Measurements from ENCODE around the gene RCAN2.

RCAN2 gene

GRCh38 chr6:46320505-46320904 is 170.7 kb downstream of the RCAN2 start:
- Histone ChIP-seq H3K27me3 (ENCODE audit: control insufficient read depth in 1 of 2, insufficient read depth in 2 of 2, low read length in 2 of 2) (no peaks in the 10 kb centered on the region), H3K27ac (ENCODE audit: low read length) (no peak overlapping the region), H3K4me3 (ENCODE audit: low read length in 2 of 2) (no peak overlapping the region), H3K9ac (ENCODE audit: low read length in 2 of 2) (no peak overlapping the region), H3K4me1 (ENCODE audit: control insufficient read depth, insufficient read depth, low read length) (peaks cover 5% of the 10 kb centered on the region), H3K9me3 (ENCODE audit: control insufficient read depth in 2 of 2, low read length in 2 of 2) (no peaks in the 10 kb centered on the region), H3K36me3 (ENCODE audit: control insufficient read depth in 2 of 2, insufficient read depth in 2 of 2, low read length in 2 of 2) (no peaks in the 10 kb centered on the region)

GRCh38 chr6:46315589-46315988 is 175.7 kb downstream of the RCAN2 start:
- Histone ChIP-seq H3K9me3 (ENCODE audit: control insufficient read depth in 2 of 2, low read length in 2 of 2) (no peaks in the 10 kb centered on the region), H3K27me3 (ENCODE audit: control insufficient read depth in 1 of 2, insufficient read depth in 2 of 2, low read length in 2 of 2) (no peaks in the 10 kb centered on the region), H3K36me3 (ENCODE audit: control insufficient read depth in 2 of 2, insufficient read depth in 2 of 2, low read length in 2 of 2) (no peaks in the 10 kb centered on the region), H3K9ac (ENCODE audit: low read length in 2 of 2) (no peak overlapping the region), H3K4me3 (ENCODE audit: low read length in 2 of 2) (no peak overlapping the region), H3K4me1 (ENCODE audit: control insufficient read depth, insufficient read depth, low read length) (no peaks in the 10 kb centered on the region), H3K27ac (ENCODE audit: low read length) (no peak overlapping the region)

GRCh38 chr6:46312654-46313053 is 178.6 kb downstream of the RCAN2 start:
- Histone ChIP-seq H3K36me3 (ENCODE audit: control insufficient read depth in 2 of 2, insufficient read depth in 2 of 2, low read length in 2 of 2) (no peaks in the 10 kb centered on the region), H3K9me3 (ENCODE audit: control insufficient read depth in 2 of 2, low read length in 2 of 2) (no peaks in the 10 kb centered on the region), H3K4me3 (ENCODE audit: low read length in 2 of 2) (no peak overlapping the region), H3K27ac (ENCODE audit: low read length) (no peak overlapping the region), H3K4me1 (ENCODE audit: control insufficient read depth, insufficient read depth, low read length) (no peaks in the 10 kb centered on the region), H3K27me3 (ENCODE audit: control insufficient read depth in 1 of 2, insufficient read depth in 2 of 2, low read length in 2 of 2) (no peaks in the 10 kb centered on the region), H3K9ac (ENCODE audit: low read length in 2 of 2) (no peak overlapping the region)

- no peaks in the 10 kb centered on the region for H3K4me1 ChIP-seq (ENCODE audit: control insufficient read depth, insufficient read depth, low read length)
- no peaks in the 10 kb centered on the region for H3K36me3 ChIP-seq (ENCODE audit: control insufficient read depth in 2 of 2, insufficient read depth in 2 of 2, low read length in 2 of 2)
- no peaks in the 10 kb centered on the region for H3K9me3 ChIP-seq (ENCODE audit: control insufficient read depth in 2 of 2, low read length in 2 of 2)
- no peaks in the 10 kb centered on the region for H3K27me3 ChIP-seq (ENCODE audit: control insufficient read depth in 1 of 2, insufficient read depth in 2 of 2, low read length in 2 of 2)
- no peak overlapping the region for H3K27ac ChIP-seq (ENCODE audit: low read length)
- no peak overlapping the region for H3K9ac ChIP-seq (ENCODE audit: low read length in 2 of 2)
- no peak overlapping the region for H3K4me3 ChIP-seq (ENCODE audit: low read length in 2 of 2)
These were observed 181.1 kb downstream of the RCAN2 start for GRCh38 chr6:46310196-46310595.

GRCh38 chr6:46306431-46306830 is 184.8 kb downstream of the RCAN2 start:
- no peaks in the 10 kb centered on the region for H3K9me3 ChIP-seq (ENCODE audit: control insufficient read depth in 2 of 2, low read length in 2 of 2)

GRCh38 chr6:46305833-46306232 is 185.4 kb downstream of the RCAN2 start:
- Histone ChIP-seq H3K4me1 (ENCODE audit: control insufficient read depth, insufficient read depth, low read length) (no peaks in the 10 kb centered on the region), H3K27me3 (ENCODE audit: control insufficient read depth in 1 of 2, insufficient read depth in 2 of 2, low read length in 2 of 2) (no peaks in the 10 kb centered on the region), H3K9me3 (ENCODE audit: control insufficient read depth in 2 of 2, low read length in 2 of 2) (no peaks in the 10 kb centered on the region), H3K9ac (ENCODE audit: low read length in 2 of 2) (no peak overlapping the region), H3K27ac (ENCODE audit: low read length) (no peak overlapping the region), H3K4me3 (ENCODE audit: low read length in 2 of 2) (no peak overlapping the region), H3K36me3 (ENCODE audit: control insufficient read depth in 2 of 2, insufficient read depth in 2 of 2, low read length in 2 of 2) (no peaks in the 10 kb centered on the region)

More at GRCh38 chr6:46306431-46306830, 184.8 kb downstream of the RCAN2 start:
- no peaks in the 10 kb centered on the region for H3K36me3 ChIP-seq (ENCODE audit: control insufficient read depth in 2 of 2, insufficient read depth in 2 of 2, low read length in 2 of 2)
- H3K4me1 ChIP-seq (ENCODE audit: control insufficient read depth, insufficient read depth, low read length), result no peaks in the 10 kb centered on the region
- no peak overlapping the region for H3K4me3 ChIP-seq (ENCODE audit: low read length in 2 of 2)
- H3K27ac ChIP-seq (ENCODE audit: low read length), result no peak overlapping the region
- H3K9ac ChIP-seq (ENCODE audit: low read length in 2 of 2), result no peak overlapping the region
- no peaks in the 10 kb centered on the region for H3K27me3 ChIP-seq (ENCODE audit: control insufficient read depth in 1 of 2, insufficient read depth in 2 of 2, low read length in 2 of 2)

GRCh38 chr6:46305236-46305635 is 186.0 kb downstream of the RCAN2 start:
- Histone ChIP-seq H3K4me3 (ENCODE audit: low read length in 2 of 2) (no peak overlapping the region), H3K36me3 (ENCODE audit: control insufficient read depth in 2 of 2, insufficient read depth in 2 of 2, low read length in 2 of 2) (no peaks in the 10 kb centered on the region), H3K27ac (ENCODE audit: low read length) (no peak overlapping the region), H3K4me1 (ENCODE audit: control insufficient read depth, insufficient read depth, low read length) (no peaks in the 10 kb centered on the region), H3K9me3 (ENCODE audit: control insufficient read depth in 2 of 2, low read length in 2 of 2) (no peaks in the 10 kb centered on the region), H3K27me3 (ENCODE audit: control insufficient read depth in 1 of 2, insufficient read depth in 2 of 2, low read length in 2 of 2) (no peaks in the 10 kb centered on the region), H3K9ac (ENCODE audit: low read length in 2 of 2) (no peak overlapping the region)

GRCh38 chr6:46302816-46303215 is 188.4 kb downstream of the RCAN2 start:
- no peaks in the 10 kb centered on the region for H3K27me3 ChIP-seq (ENCODE audit: control insufficient read depth in 1 of 2, insufficient read depth in 2 of 2, low read length in 2 of 2)
- H3K27ac ChIP-seq (ENCODE audit: low read length), result no peak overlapping the region
- H3K9me3 ChIP-seq (ENCODE audit: control insufficient read depth in 2 of 2, low read length in 2 of 2), result no peaks in the 10 kb centered on the region
- H3K4me3 ChIP-seq (ENCODE audit: low read length in 2 of 2), result no peak overlapping the region
- no peaks in the 10 kb centered on the region for H3K36me3 ChIP-seq (ENCODE audit: control insufficient read depth in 2 of 2, insufficient read depth in 2 of 2, low read length in 2 of 2)
- no peaks in the 10 kb centered on the region for H3K4me1 ChIP-seq (ENCODE audit: control insufficient read depth, insufficient read depth, low read length)
- H3K9ac ChIP-seq (ENCODE audit: low read length in 2 of 2), result no peak overlapping the region

GRCh38 chr6:46302176-46302575 is 189.1 kb downstream of the RCAN2 start:
- Histone ChIP-seq H3K27me3 (ENCODE audit: control insufficient read depth in 1 of 2, insufficient read depth in 2 of 2, low read length in 2 of 2) (no peaks in the 10 kb centered on the region), H3K27ac (ENCODE audit: low read length) (no peak overlapping the region), H3K9me3 (ENCODE audit: control insufficient read depth in 2 of 2, low read length in 2 of 2) (no peaks in the 10 kb centered on the region), H3K36me3 (ENCODE audit: control insufficient read depth in 2 of 2, insufficient read depth in 2 of 2, low read length in 2 of 2) (no peaks in the 10 kb centered on the region), H3K4me3 (ENCODE audit: low read length in 2 of 2) (no peak overlapping the region), H3K9ac (ENCODE audit: low read length in 2 of 2) (no peak overlapping the region), H3K4me1 (ENCODE audit: control insufficient read depth, insufficient read depth, low read length) (no peaks in the 10 kb centered on the region)

- H3K36me3 ChIP-seq (ENCODE audit: control insufficient read depth in 2 of 2, insufficient read depth in 2 of 2, low read length in 2 of 2), result no peaks in the 10 kb centered on the region
- no peaks in the 10 kb centered on the region for H3K9me3 ChIP-seq (ENCODE audit: control insufficient read depth in 2 of 2, low read length in 2 of 2)
- H3K27me3 ChIP-seq (ENCODE audit: control insufficient read depth in 1 of 2, insufficient read depth in 2 of 2, low read length in 2 of 2), result no peaks in the 10 kb centered on the region
- no peaks in the 10 kb centered on the region for H3K4me1 ChIP-seq (ENCODE audit: control insufficient read depth, insufficient read depth, low read length)
- H3K4me3 ChIP-seq (ENCODE audit: low read length in 2 of 2), result no peak overlapping the region
- H3K27ac ChIP-seq (ENCODE audit: low read length), result no peak overlapping the region
- no peak overlapping the region for H3K9ac ChIP-seq (ENCODE audit: low read length in 2 of 2)
These were observed 192.0 kb downstream of the RCAN2 start for GRCh38 chr6:46299253-46299652.

GRCh38 chr6:46296586-46296985 is 194.7 kb downstream of the RCAN2 start:
- H3K36me3 ChIP-seq (ENCODE audit: control insufficient read depth in 2 of 2, insufficient read depth in 2 of 2, low read length in 2 of 2), result no peaks in the 10 kb centered on the region
- H3K27ac ChIP-seq (ENCODE audit: low read length), result no peak overlapping the region

More at GRCh38 chr6:46296586-46296985, 194.7 kb downstream of the RCAN2 start:
- Histone ChIP-seq H3K4me1 (ENCODE audit: control insufficient read depth, insufficient read depth, low read length) (no peaks in the 10 kb centered on the region), H3K27me3 (ENCODE audit: control insufficient read depth in 1 of 2, insufficient read depth in 2 of 2, low read length in 2 of 2) (no peaks in the 10 kb centered on the region), H3K4me3 (ENCODE audit: low read length in 2 of 2) (no peak overlapping the region), H3K9me3 (ENCODE audit: control insufficient read depth in 2 of 2, low read length in 2 of 2) (no peaks in the 10 kb centered on the region), H3K9ac (ENCODE audit: low read length in 2 of 2) (no peak overlapping the region)
